GM12878 (cell line): ENCODE data around the gene HSD17B2.

ENCODE experiments used
- ATF7 ChIP-seq: fragments of 450-650 bp; IDR thresholded peaks from 2 replicates; pipeline ENCODE4 v1.6.1; 2016; ENCODE audit warnings: low read depth, mild to moderate bottlenecking
- EP300 ChIP-seq, 2 experiments: fragments of 150-350 bp in 1 of 2; IDR thresholded peaks; 2 replicates each; pipeline ENCODE4 v1.6.1; 2011 to 2012; ENCODE audit warnings: low read depth in 2 of 2, low read length in 2 of 2, borderline replicate concordance in 1 of 2, improper control_type of control experiment in 1 of 2, inconsistent platforms in 1 of 2; ENCODE audit not compliant: control insufficient read depth in 1 of 2
- ESRRA ChIP-seq: IDR thresholded peaks from 2 replicates; pipeline ENCODE4 v1.6.1; 2012; ENCODE audit warnings: mild to moderate bottlenecking, low read length, improper control_type of control experiment
- GABPA ChIP-seq: IDR thresholded peaks from 2 replicates; pipeline ENCODE4 v1.6.1; 2014; ENCODE audit warnings: antibody characterized with exemption, low read depth, mild to moderate bottlenecking, inconsistent platforms
- NFIC ChIP-seq: IDR thresholded peaks from 2 replicates; pipeline ENCODE4 v1.6.1; 2012; ENCODE audit warnings: low read depth, mild to moderate bottlenecking, inconsistent platforms, low read length, moderate library complexity
- POLR2A ChIP-seq: IDR thresholded peaks from 2 replicates; pipeline ENCODE4 v1.6.1; 2011; ENCODE audit warnings: low read depth, mild to moderate bottlenecking, low read length
- TAF1 ChIP-seq: IDR thresholded peaks from 2 replicates; pipeline ENCODE4 v1.6.1; 2011; ENCODE audit warnings: mild to moderate bottlenecking, low read depth, low read length, borderline replicate concordance
- ZNF207 ChIP-seq: fragments of 450-650 bp; IDR thresholded peaks from 2 replicates; pipeline ENCODE4 v1.6.1; 2014; ENCODE audit warnings: antibody characterized with exemption, mild to moderate bottlenecking, borderline replicate concordance
- TF ChIP-seq, protein P1 (sequence below), 3 experiments: IDR thresholded peaks in 2 of 3; conservative IDR thresholded peaks in 1 of 3; 2 replicates each; pipeline ENCODE4 v1.5.1; 2011; ENCODE audit warnings: low read depth in 3 of 3, low read length in 3 of 3, mild to moderate bottlenecking in 3 of 3, control low read depth in 2 of 3, moderate library complexity in 2 of 3, inconsistent platforms in 1 of 3, mixed read lengths in 1 of 3; ENCODE audit not compliant: control insufficient read depth in 2 of 3, insufficient read depth in 1 of 3; ENCODE audit errors: extremely low read depth in 1 of 3
- TF ChIP-seq, protein P2 (sequence below): fragments of 450-650 bp; IDR thresholded peaks from 2 replicates; pipeline ENCODE4 v1.6.1; 2016; ENCODE audit warnings: mild to moderate bottlenecking

DNA sequence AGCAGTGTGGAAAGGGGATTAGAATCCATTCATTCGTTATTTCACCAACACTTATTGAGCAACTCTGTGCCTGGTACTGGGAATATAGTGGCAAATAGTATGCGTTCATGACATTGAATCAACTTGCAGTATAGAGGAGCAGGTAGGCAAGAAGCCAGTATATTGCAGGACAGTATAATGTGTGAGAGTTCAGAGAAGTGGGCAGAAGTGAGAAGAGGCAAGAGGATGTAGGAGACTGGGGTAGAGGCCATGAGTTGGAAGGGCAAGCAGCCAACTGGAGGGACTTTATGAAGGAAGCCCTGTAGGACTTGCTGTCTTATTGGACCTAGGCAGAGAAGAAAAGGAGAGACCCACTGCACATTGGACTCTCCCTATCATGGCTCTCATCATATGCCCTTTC lies 12.3 kb downstream of the HSD17B2 start:
- TF ChIP-seq NFIC (no peak), POLR2A (no peak), TAF1 (no peak), GABPA (no peak), ESRRA (no peak), EP300 (IDR thresholded peaks at IDR 0.05; ENCODE audit: borderline replicate concordance in 1 of 2, control insufficient read depth in 1 of 2, low read depth in 2 of 2, low read length in 2 of 2) (no peak), ATF7 (no peak), ZNF207 (no peak)
- TF ChIP-seq, protein P1, sequence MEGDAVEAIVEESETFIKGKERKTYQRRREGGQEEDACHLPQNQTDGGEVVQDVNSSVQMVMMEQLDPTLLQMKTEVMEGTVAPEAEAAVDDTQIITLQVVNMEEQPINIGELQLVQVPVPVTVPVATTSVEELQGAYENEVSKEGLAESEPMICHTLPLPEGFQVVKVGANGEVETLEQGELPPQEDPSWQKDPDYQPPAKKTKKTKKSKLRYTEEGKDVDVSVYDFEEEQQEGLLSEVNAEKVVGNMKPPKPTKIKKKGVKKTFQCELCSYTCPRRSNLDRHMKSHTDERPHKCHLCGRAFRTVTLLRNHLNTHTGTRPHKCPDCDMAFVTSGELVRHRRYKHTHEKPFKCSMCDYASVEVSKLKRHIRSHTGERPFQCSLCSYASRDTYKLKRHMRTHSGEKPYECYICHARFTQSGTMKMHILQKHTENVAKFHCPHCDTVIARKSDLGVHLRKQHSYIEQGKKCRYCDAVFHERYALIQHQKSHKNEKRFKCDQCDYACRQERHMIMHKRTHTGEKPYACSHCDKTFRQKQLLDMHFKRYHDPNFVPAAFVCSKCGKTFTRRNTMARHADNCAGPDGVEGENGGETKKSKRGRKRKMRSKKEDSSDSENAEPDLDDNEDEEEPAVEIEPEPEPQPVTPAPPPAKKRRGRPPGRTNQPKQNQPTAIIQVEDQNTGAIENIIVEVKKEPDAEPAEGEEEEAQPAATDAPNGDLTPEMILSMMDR (IDR thresholded peaks at IDR 0.05 in 2 of 3, conservative IDR thresholded peaks at IDR 0.05 in 1 of 3; ENCODE audit: control insufficient read depth in 2 of 3, extremely low read depth in 1 of 3, insufficient read depth in 1 of 3, low read depth in 3 of 3, low read length in 3 of 3) = no peak
- TF ChIP-seq, protein P2, sequence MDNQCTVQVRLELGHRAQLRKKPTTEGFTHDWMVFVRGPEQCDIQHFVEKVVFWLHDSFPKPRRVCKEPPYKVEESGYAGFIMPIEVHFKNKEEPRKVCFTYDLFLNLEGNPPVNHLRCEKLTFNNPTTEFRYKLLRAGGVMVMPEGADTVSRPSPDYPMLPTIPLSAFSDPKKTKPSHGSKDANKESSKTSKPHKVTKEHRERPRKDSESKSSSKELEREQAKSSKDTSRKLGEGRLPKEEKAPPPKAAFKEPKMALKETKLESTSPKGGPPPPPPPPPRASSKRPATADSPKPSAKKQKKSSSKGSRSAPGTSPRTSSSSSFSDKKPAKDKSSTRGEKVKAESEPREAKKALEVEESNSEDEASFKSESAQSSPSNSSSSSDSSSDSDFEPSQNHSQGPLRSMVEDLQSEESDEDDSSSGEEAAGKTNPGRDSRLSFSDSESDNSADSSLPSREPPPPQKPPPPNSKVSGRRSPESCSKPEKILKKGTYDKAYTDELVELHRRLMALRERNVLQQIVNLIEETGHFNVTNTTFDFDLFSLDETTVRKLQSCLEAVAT = no peak
